Stimulated activated naive CD8-positive, alpha-beta T cell treated with anti-CD3 and anti-CD28 coated beads, Interleukin-15, Interleukin-2, amounts not matched to agents 100 ng/mL and 50 ng/mL, for 24 hours (primary cell): Measurements from ENCODE around the gene RBMS2.

Experiments used
- H3K27ac Mint-ChIP-seq: one replicate; pipeline ENCODE4 v1.8.0; 2021; ENCODE audit warnings: mild to moderate bottlenecking, mixed read lengths
- H3K27me3 Mint-ChIP-seq: one replicate; pipeline ENCODE4 v1.8.0; 2021; ENCODE audit warnings: mixed read lengths
- H3K36me3 Mint-ChIP-seq: one replicate; pipeline ENCODE4 v1.8.0; 2021; ENCODE audit warnings: low read depth, mixed read lengths
- H3K4me1 Mint-ChIP-seq: one replicate; pipeline ENCODE4 v1.8.0; 2021; ENCODE audit warnings: low read depth, mixed read lengths
- H3K4me3 Mint-ChIP-seq: one replicate; pipeline ENCODE4 v1.8.0; 2021; ENCODE audit warnings: mild to moderate bottlenecking, mixed read lengths
- H3K9me3 Mint-ChIP-seq: one replicate; pipeline ENCODE4 v1.8.0; 2021; ENCODE audit warnings: mixed read lengths

The RBMS2 gene

DNA sequence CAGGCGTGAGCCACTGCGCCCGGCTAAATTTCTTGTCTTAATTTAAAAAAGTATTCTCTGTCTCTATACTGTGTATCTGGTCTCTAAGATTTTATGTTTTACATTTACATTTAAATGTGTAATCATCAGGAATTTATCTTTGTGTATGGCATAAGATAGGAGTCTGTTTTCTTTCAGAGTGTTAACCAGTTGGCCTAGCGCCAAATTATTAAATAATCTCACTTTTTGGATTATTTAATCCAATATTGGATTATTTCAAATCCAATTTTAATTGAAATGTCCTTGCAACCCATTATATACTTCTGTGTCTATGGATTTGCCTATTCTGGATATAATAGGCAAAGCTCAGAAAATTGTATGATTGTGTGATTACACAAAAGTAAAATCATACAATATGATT, 63.5 kb downstream of the RBMS2 start:
- H3K9me3 Mint-ChIP-seq: no peaks in the 10 kb centered on the region
- H3K27me3 Mint-ChIP-seq: no peaks in the 10 kb centered on the region
- H3K4me3 Mint-ChIP-seq: no peak overlapping the region
- no peak overlapping the region for H3K27ac Mint-ChIP-seq
- no peaks in the 10 kb centered on the region for H3K36me3 Mint-ChIP-seq
- H3K4me1 Mint-ChIP-seq: peaks cover 23% of the 10 kb centered on the region

DNA sequence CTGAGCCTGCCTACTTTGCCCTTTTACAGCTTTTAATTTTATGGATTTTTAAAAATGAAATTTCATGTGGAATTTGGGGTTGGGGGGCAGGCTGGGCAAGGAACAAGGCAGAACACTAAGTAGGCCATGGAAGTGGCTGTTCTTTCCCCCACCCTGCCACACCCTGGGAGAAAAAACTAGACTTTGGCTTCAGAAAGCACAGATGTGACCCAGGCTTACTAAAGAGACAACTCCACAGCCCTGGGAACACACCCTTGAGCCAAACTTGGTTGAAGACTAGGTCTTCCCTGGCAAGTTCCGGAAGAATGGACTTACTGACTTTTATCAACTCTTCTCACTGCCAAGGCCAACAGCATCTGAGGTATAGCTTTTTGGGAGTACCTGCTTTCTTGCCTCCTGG, 68.2 kb downstream of the RBMS2 start:
- H3K9me3 Mint-ChIP-seq: no peaks in the 10 kb centered on the region
- no peak overlapping the region for H3K4me3 Mint-ChIP-seq
- peaks cover 4% of the 10 kb centered on the region for H3K4me1 Mint-ChIP-seq
- H3K27ac Mint-ChIP-seq: no peak overlapping the region
- H3K36me3 Mint-ChIP-seq: no peaks in the 10 kb centered on the region
- H3K27me3 Mint-ChIP-seq: no peaks in the 10 kb centered on the region

DNA sequence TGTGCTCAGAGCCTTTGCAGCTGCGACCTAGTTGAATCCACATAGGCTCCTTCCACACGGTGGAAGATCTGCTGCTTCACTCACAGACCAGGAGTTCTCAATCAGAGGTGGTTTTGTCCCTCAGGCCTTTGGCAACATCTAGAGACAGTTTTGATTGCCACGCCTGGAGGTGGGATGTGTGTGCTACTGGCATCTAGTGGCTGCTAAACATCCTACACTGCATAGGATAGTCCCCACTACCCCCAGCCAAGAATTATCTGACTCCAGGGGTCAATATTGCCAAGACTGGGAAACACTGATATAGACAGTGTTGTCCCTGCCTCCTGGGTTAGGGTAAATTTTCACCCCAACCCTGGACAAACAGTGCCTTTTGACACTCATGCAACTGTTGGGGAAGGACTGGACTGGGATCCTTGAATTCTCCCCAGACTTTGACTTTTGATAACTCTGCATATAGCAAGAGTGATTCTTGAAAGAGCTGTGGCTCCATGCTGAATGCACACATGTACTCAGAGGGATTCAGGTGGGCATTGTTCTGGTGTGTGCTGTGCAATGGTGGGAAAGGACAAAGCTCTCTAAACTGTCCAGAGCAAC, 68.7 kb downstream of the RBMS2 start:
- Mint-ChIP-seq H3K9me3 (no peaks in the 10 kb centered on the region), H3K27ac (no peak overlapping the region), H3K4me3 (no peak overlapping the region), H3K27me3 (no peaks in the 10 kb centered on the region), H3K4me1 (peaks cover 4% of the 10 kb centered on the region), H3K36me3 (no peaks in the 10 kb centered on the region)

DNA sequence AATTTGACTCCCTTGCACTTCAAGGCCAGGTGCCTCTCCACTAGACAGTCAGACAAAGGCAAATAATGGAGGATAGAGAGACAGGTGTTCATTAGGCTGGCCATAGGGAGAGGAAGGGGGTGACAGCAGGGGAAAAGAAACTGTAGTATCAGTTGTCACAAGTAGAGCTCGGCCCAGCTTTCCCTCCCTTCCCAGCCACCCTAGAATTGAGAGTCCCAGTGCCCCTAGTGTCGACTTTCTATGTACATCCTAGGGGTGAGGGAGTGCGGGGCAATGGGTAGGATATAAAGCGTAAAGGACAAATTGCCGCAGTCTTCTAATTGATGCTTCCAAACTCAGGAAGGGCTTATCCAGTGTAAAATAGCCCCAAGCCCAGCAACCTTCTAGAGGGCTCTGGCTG, 69.5 kb downstream of the RBMS2 start:
- H3K4me3 Mint-ChIP-seq: no peak overlapping the region
- peaks cover 4% of the 10 kb centered on the region for H3K4me1 Mint-ChIP-seq
- no peaks in the 10 kb centered on the region for H3K9me3 Mint-ChIP-seq
- no peaks in the 10 kb centered on the region for H3K36me3 Mint-ChIP-seq
- H3K27me3 Mint-ChIP-seq: no peaks in the 10 kb centered on the region
- H3K27ac Mint-ChIP-seq: no peak overlapping the region

DNA sequence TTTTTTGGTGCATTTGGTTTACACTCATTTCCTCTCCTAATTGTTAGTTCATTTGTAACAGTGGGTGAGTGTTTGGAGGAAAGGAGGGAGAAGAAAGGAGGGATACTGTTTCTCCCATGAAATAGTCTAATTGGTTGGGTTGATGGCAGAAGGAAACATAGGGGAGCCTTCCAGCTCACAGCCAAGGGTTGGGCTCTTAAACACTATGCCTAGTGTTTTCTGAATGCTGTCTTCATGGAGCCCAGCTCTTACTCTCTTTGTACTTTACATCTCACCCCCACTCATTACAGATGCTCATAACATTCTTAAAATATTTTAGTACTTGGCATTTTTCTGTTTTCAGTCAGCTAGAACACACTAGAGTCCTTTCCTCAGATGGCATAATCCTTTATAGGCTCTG, 70.3 kb downstream of the RBMS2 start:
- Mint-ChIP-seq H3K36me3 (peaks cover under 1% of the 10 kb centered on the region), H3K27ac (no peak overlapping the region), H3K4me3 (no peak overlapping the region), H3K4me1 (no peaks in the 10 kb centered on the region), H3K27me3 (no peaks in the 10 kb centered on the region), H3K9me3 (no peaks in the 10 kb centered on the region)

DNA sequence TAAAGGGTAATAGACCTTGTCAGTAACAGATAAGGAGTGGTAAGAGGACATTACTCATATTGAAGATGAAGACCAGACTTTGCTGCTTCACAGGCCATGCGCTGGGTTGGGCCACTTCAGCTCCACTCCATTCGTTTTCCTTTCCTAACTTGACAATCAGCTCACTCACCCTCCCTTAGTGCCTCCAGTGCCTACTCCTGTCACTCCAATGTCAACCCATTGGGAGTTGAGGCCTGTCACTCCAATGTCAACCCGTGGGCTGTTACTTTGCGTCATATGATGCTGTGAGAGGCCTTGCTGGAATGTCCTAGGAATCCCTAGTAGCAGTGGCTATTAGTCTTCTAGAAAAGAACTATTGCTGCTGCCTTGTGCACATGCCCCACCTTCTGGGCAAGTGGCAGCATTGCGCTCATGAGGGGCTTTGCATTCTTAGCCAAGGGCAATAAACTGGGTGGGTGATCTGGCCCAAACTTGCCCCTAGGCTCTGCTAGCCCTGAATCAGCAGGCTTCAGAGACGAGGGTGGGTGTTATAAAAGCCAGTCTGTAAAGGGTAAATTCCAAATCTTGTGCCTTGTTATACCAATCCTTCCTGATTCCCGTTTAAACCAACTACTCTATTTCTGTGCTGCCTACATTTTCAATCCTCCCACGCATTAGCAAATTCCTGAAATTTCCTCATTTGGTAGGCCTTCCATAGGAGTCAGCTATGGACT, 72.4 kb downstream of the RBMS2 start:
- Mint-ChIP-seq H3K4me1 (no peaks in the 10 kb centered on the region), H3K9me3 (no peaks in the 10 kb centered on the region), H3K27ac (peak overlapping the region; percentile 68), H3K36me3 (peaks cover 15% of the 10 kb centered on the region), H3K4me3 (no peak overlapping the region), H3K27me3 (no peaks in the 10 kb centered on the region)

DNA sequence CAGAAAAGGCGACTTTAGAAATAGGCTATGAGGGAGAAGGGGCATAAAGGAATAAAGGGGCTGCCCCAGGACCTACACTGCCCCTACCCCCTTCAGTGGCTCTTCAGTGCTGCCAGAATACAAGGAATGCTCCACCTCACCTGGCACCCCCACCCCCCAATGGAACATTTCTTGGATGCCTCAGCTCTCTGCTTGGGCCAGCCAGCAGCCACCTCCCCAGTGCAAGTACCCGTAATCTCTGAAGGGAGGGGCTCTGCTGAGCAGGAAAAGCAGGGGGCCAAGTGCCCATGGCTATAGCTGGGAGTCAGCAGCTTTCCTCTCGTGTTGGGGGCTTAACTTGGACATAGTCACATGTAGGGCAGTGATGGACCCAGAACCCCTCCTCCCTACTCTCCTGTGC, 75.2 kb downstream of the RBMS2 start:
- no peaks in the 10 kb centered on the region for H3K9me3 Mint-ChIP-seq
- no peaks in the 10 kb centered on the region for H3K27me3 Mint-ChIP-seq
- H3K36me3 Mint-ChIP-seq: peaks cover 32% of the 10 kb centered on the region
- H3K4me3 Mint-ChIP-seq: no peak overlapping the region
- no peaks in the 10 kb centered on the region for H3K4me1 Mint-ChIP-seq
- H3K27ac Mint-ChIP-seq: no peak overlapping the region

DNA sequence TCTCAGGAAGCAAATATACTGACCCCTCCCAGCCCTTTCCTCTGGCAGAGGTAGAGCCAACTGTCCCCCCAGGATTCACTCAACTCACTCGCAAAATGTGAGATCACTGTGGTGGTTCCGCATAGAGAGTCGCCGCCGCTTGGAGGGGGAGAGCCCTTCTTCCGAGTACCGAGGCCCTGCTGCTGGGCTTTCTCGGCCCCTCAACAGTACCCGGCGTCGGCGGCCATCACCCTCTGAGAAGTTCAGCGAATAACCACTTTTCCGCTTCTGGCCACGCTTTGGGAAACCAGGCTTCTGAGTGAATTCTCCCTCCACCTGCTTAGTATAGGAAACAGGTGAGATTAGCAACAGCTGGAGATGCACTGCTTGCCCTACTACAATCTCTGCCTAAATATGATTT, 77.4 kb downstream of the RBMS2 start:
- no peak overlapping the region for H3K27ac Mint-ChIP-seq
- H3K4me3 Mint-ChIP-seq: no peak overlapping the region
- no peaks in the 10 kb centered on the region for H3K9me3 Mint-ChIP-seq
- peaks cover 47% of the 10 kb centered on the region for H3K36me3 Mint-ChIP-seq
- no peaks in the 10 kb centered on the region for H3K27me3 Mint-ChIP-seq
- no peaks in the 10 kb centered on the region for H3K4me1 Mint-ChIP-seq

DNA sequence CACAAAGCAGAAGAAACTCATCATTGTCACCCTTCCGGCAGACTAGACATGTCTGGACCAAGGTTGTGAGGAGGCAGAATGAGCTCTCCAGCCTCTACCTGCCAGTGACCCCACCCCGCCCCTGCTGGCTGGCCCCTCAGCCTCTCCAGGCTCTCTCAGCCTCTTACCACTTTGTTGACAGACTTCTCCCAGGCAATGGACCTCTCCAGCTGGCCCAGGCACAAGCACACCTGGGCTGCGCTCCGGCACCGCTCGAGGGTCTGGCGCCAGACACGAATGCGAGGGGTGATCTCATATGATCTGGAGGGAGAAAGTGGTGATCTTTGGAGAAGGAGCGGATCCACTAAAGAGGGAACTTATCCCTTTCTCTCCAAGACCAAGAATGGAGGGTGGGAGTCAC, 78.2 kb downstream of the RBMS2 start:
- Mint-ChIP-seq H3K36me3 (peaks cover 52% of the 10 kb centered on the region), H3K27ac (no peak overlapping the region)

DNA sequence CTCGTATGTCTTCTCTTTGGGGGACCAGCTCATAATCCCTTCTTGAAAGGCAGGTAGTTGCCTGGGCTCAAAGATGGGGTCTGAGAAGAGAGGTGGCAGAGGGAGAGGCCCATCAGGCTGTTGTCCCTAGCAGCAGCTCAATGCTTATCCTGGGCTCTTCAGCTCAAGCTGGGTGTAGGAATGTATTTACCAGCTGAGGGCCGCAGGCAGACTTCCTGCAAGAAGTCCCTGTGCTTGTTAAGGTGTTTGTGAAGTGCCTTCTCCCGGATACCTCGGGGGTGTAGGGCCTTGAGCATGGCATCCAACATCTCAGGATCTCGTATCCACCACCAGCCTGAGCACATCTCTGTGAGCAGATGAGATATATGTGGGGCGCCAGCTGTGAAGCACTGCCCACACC, 79.1 kb downstream of the RBMS2 start:
- no peak overlapping the region for H3K27ac Mint-ChIP-seq
- H3K36me3 Mint-ChIP-seq: peaks cover 59% of the 10 kb centered on the region
- no peaks in the 10 kb centered on the region for H3K27me3 Mint-ChIP-seq
- H3K9me3 Mint-ChIP-seq: no peaks in the 10 kb centered on the region
- H3K4me1 Mint-ChIP-seq: no peaks in the 10 kb centered on the region
- no peak overlapping the region for H3K4me3 Mint-ChIP-seq

More for the DNA sequence above, 78.2 kb downstream of the RBMS2 start:
- Mint-ChIP-seq H3K27me3 (no peaks in the 10 kb centered on the region), H3K9me3 (no peaks in the 10 kb centered on the region), H3K4me3 (no peak overlapping the region), H3K4me1 (no peaks in the 10 kb centered on the region)

DNA sequence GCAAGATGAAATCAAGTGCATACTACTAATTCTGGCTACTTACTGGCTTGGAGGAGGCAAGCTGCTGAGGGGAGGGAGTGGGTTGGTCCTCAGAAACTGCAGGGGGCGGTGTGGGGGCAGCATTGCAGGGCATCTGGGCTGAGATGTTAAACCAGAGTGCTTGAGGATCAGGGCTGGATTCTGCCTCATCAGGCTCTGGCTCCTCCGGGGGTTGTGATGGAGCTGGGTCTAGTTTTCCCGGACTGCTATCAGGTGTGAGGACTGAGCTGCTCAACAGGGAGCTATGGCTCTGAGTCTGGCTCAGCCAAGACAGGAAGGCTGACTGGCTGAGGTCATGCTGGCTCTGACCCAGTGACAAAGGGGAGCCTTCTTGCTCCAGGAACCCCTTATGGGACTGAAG, 79.9 kb downstream of the RBMS2 start:
- no peaks in the 10 kb centered on the region for H3K9me3 Mint-ChIP-seq
- no peaks in the 10 kb centered on the region for H3K4me1 Mint-ChIP-seq
- peaks cover 67% of the 10 kb centered on the region for H3K36me3 Mint-ChIP-seq
- H3K27ac Mint-ChIP-seq: no peak overlapping the region
- H3K4me3 Mint-ChIP-seq: no peak overlapping the region
- no peaks in the 10 kb centered on the region for H3K27me3 Mint-ChIP-seq

DNA sequence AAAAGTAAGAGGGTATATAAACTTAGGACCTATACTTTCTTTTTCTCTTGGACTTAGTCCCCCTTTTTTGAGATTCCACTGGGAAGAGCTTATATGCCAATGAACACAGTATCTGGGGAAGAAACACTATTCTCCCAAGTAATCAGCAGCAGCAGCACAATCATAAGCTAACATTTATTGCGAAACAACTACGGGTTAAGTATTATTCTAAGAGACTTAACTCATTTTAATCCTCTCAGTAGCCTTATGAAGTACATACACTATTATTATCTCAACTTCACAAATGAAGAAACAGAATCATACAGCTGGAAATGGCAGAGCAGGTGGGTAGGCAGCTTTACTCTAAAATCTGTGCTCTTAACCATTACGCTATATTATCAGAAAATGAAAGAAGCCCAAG, 80.6 kb downstream of the RBMS2 start:
- Mint-ChIP-seq H3K27me3 (no peaks in the 10 kb centered on the region), H3K9me3 (no peaks in the 10 kb centered on the region), H3K4me3 (no peak overlapping the region), H3K27ac (no peak overlapping the region), H3K4me1 (no peaks in the 10 kb centered on the region), H3K36me3 (peaks cover 68% of the 10 kb centered on the region)

DNA sequence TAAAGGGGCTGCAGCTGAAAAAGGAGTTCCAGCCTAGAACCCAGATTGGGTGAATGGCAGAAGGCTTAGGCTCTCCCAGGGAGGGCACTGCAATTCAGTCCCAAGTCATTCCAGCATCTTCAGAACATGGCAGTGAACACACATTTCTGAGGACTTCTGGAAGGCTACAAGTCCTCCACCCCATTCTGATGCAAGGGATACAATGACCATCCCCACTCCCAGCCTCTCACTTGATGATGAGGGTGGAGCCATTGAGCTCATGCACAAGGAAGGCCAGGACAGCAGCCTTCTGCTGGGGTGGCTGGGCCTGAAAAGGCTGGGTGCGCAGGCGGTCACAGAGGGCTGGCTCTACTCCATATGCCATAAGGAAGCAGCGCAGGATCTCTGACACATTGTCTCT, 82.7 kb downstream of the RBMS2 start:
- peaks cover 65% of the 10 kb centered on the region for H3K36me3 Mint-ChIP-seq
- no peaks in the 10 kb centered on the region for H3K4me1 Mint-ChIP-seq
- H3K9me3 Mint-ChIP-seq: no peaks in the 10 kb centered on the region
- no peak overlapping the region for H3K4me3 Mint-ChIP-seq
- no peak overlapping the region for H3K27ac Mint-ChIP-seq
- no peaks in the 10 kb centered on the region for H3K27me3 Mint-ChIP-seq

DNA sequence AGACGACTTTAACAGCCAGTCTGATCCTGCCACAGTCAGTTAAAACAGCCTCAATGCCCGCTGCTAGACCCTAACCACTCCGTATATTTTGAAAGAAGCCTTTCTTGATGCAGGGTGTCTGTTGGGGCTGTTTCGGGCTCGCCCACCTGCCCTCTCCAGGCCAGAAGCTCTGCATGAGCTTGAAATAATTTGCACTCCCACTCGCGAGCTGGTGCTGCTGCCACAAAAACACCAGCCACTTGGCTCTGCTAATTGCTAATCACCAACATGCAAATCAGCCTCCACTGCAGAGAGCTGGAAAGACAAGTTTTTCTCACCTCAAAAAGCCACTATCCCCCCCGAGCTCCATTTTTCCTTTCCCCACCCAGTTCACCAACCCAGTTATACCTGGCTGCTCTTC, 93.0 kb downstream of the RBMS2 start:
- Mint-ChIP-seq H3K27me3 (no peaks in the 10 kb centered on the region), H3K36me3 (peaks cover 86% of the 10 kb centered on the region), H3K4me3 (no peak overlapping the region), H3K9me3 (no peaks in the 10 kb centered on the region), H3K4me1 (peaks cover 14% of the 10 kb centered on the region), H3K27ac (peak overlapping the region; percentile 56)

DNA sequence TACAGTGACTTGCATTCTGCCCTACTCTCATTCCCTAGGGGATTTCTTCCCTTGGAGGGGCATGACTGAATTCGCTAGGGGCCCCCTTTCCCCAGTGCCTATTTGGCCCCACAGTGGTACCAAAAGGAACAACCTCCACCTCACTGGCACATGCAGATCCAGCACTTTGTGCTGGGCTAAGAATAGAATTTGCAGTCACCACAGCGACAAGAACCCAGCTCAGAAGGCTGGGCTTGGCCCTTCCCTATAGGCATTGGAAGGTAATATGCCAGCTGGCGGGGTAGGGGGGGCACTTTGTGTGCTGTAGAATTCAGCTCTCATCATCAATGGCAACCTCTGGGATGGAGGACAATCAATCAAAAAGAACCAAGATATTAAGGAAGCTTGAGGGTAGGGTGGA, 94.6 kb downstream of the RBMS2 start:
- no peak overlapping the region for H3K4me3 Mint-ChIP-seq
- no peaks in the 10 kb centered on the region for H3K27me3 Mint-ChIP-seq
- no peaks in the 10 kb centered on the region for H3K9me3 Mint-ChIP-seq
- peaks cover 21% of the 10 kb centered on the region for H3K4me1 Mint-ChIP-seq
- peaks cover 83% of the 10 kb centered on the region for H3K36me3 Mint-ChIP-seq
- H3K27ac Mint-ChIP-seq: peak overlapping the region; percentile 61

DNA sequence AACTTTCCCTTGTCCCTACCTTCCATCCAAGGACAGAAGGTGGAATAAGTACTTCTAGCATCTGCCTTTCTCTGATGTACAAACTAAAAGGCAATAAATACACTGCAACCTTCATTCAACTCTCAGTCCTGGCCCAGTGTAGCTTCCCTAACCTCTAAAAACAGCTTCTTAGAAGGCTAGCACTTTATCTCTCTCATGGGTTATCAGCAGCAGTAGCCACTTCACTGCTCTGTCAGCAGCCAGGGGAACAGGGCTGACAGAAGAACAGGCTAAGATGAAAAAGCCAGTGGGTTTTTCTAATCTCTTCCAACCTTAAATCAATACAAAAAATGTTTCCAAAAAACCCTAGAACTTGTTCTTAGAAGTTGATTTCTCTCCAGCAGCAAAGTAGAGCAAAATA, 95.3 kb downstream of the RBMS2 start:
- H3K27me3 Mint-ChIP-seq: no peaks in the 10 kb centered on the region
- H3K4me1 Mint-ChIP-seq: peaks cover 22% of the 10 kb centered on the region
- H3K27ac Mint-ChIP-seq: no peak overlapping the region
- H3K36me3 Mint-ChIP-seq: peaks cover 77% of the 10 kb centered on the region
- H3K9me3 Mint-ChIP-seq: no peaks in the 10 kb centered on the region
- H3K4me3 Mint-ChIP-seq: no peak overlapping the region
